B cell (primary cell): ENCODE results near the gene MRPL20.

Experiments
- CTCF ChIP-seq: fragments of 200-600 bp; IDR thresholded peaks from one replicate; pipeline ENCODE4 v1.8.0; 2022; ENCODE audit warnings: antibody characterized with exemption, mild to moderate bottlenecking
- EZH2 ChIP-seq: IDR thresholded peaks from 2 replicates; pipeline ENCODE4 v1.6.1; 2012; ENCODE audit warnings: borderline replicate concordance, low read depth, mild to moderate bottlenecking, moderate library complexity, low read length; ENCODE audit not compliant: insufficient read depth, poor library complexity, severe bottlenecking

GRCh38 chr1:1377540-1378205, 29.4 kb downstream of the MRPL20 start:
- TF ChIP-seq CTCF, result no peak
- TF ChIP-seq EZH2, result no peak
